Measurements from ENCODE around the gene CRTC1.
"Not testable (repeated sequence)": the region's sequence is repeated elsewhere in the genome, so short reads cannot be mapped to it uniquely, and the experiment has no call there.

Gene CRTC1

GRCh38 chr19:18729933-18730530, 46.6 kb downstream of the CRTC1 start:
- no peak for DNase-seq

DNA sequence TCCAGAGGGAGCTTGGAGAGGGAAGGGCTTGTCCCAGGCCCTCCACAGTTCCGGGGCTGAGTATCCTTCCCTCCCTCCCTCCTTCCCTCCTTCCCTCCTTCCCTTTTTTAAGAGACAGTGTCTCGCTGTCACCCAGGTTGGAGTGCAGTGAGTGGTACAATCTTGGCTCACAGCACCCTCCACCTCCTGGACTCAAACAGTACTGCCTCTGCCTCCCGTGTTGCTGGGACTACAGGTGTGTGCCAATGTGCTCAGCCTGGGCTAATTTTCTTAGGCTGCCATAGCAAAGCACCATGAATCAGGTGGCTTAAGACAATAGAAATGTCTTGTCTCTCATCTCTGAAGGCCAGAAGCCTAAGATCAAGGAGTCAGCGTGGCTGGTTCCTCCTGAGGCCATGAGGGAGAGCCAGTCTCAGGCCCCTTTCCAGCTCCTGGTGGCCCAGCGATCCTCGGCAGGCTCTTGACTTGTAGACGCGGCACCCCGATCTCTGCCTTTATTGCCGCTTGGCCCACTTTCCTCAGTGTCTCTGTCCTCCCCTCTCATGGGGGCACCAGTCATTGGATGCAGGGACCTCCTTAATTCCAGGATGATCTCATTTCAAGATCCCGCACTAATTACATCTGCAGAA, 47.5 kb downstream of the CRTC1 start:
- DNase-seq: no peak

DNA sequence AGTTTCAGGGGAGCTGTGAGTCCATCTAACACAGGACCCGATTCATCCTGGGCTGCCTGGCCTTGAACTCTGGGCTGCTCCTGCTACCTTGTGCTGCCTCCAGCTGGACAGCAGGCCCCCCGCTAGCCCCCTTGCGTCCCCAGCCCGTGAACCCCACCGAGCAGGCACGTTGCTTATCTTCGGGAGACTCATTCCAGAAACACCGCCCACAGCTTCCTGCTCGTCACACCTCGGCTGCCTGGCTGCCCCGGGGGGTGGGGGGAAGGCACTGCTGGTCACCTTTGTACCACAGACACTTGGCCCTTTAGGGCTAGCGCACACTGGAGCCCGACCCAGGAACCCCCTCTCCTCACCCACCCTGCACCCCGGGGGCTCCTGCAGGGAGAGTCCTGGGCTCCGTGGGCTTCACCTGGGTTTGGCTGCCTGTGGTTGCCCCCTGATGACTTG, 48.1 kb downstream of the CRTC1 start:
- DNase-seq: no peak

GRCh38 chr19:18733196-18733647, 49.7 kb downstream of the CRTC1 start:
- no peak for DNase-seq

- DNase-seq: not testable (repeated sequence)
Observed at GRCh38 chr19:18733762-18734332, 50.4 kb downstream of the CRTC1 start.

DNA sequence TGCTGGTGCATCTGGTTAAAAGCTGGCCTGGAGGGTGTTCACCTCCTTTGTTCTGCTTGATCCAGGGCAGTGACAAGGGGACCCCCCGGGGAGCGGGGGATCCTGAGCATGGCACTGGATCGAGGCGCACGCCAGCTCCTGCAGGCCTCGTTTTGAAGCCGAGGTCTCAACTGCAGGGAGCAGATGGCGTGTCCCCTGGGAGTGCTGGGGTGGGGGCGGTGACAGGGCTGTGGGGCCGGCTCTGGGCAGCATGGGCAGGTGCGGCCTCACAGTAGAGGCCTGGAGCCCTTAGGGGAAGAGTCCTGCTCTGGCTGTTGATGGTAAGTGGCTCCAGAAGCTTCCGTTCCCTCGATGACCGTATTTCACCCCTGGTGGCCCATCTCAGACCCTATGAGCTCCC, 51.8 kb downstream of the CRTC1 start:
- no peak for DNase-seq

- DNase-seq: peak in 6 of 14 donors; percentile 13 to 63 (median 25)
Observed at GRCh38 chr19:18735752-18736151, 52.3 kb downstream of the CRTC1 start.

GRCh38 chr19:18736415-18737336, 53.2 kb downstream of the CRTC1 start:
- peak in 2 of 14 donors; percentile 22 to 73 for DNase-seq

GRCh38 chr19:18737337-18737953, 54.0 kb downstream of the CRTC1 start:
- DNase-seq: no peak

GRCh38 chr19:18737954-18738351, 54.5 kb downstream of the CRTC1 start:
- no peak for DNase-seq

DNA sequence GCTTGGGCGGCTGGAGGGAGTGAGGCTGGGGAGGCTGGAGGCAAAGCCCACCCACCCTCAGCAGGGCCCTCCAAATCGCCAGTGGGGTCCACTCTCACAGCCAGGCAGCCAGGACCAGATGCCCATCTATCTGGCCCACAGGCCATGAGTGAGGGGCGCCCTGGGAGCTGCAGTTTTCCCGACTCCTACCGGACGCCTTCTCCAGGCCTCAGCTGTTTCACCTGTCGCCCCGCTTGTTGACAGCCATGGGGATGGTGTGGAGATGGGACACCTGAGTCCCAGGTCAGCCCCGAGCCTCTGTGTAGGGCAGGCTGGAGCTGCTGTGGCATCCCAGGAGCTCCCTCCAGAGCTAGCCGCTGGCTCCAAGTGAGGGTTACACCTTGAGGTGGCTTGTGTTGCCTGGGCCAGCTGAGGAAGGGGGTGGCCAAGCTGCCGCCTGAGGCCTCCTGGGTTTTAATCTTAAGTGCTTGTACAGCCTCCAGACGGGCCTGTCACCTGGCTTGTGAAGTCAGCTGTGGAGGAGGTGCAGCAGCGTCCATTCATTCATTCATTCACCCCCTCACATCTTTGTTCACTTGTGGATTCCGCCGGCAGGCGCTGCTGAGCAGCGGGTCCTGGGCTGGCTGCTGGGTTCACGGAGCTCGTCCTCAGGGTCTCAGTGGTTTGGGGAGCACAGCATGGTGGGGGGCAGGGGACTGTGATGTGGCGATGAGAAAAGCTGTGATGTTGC, 55.6 kb downstream of the CRTC1 start:
- no peak for DNase-seq

GRCh38 chr19:18741124-18742121, 57.9 kb downstream of the CRTC1 start:
- DNase-seq: peak in 3 of 14 donors; percentile 4 to 17 (median 9)

- no peak for DNase-seq
Observed at GRCh38 chr19:18742324-18742723, 58.8 kb downstream of the CRTC1 start.

DNA sequence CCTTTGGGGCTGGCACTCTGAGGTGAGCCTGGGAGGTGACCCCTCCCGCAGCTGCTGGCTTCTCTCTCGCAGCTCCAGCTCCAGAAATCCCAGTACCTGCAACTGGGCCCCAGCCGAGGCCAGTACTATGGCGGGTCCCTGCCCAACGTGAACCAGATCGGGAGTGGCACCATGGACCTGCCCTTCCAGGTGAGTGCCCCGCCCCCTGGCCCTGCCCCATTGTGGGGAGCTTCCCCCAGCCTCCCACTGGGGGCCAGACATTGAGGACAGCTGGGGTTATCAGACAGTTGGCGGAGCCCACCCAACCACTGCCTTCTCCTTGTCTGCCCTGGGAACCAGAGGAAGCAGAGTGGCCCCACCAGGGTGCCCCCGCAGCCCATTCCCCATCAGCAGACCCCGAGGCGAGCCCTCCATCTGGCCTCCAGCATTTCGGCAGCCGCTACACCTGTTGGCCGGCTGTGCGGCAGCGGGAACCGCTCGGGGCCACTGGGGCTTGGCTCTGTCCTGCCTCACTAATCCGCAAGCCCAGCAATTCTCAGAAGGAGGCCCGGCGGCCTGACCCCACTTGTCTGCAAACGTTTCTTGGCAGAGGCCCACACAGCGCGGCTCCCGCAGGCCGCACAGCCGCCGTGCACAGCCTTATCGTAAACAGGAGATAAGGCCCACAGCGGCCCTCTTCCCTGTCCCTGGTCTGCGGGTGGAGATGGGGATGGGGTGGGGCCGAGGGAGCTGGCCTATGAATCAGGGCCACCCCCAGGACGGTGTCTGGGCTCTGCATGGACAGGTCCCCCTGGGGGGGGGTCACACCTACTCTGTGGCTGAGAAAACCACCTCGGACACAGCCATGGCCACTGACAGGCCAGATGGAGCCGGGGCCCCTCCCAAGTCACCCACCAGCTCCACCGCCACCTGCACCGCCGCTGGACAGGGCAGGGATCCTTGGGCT, 59.6 kb downstream of the CRTC1 start:
- no peak for DNase-seq

- DNase-seq: no peak
Observed at GRCh38 chr19:18743784-18744418, 60.4 kb downstream of the CRTC1 start.

DNA sequence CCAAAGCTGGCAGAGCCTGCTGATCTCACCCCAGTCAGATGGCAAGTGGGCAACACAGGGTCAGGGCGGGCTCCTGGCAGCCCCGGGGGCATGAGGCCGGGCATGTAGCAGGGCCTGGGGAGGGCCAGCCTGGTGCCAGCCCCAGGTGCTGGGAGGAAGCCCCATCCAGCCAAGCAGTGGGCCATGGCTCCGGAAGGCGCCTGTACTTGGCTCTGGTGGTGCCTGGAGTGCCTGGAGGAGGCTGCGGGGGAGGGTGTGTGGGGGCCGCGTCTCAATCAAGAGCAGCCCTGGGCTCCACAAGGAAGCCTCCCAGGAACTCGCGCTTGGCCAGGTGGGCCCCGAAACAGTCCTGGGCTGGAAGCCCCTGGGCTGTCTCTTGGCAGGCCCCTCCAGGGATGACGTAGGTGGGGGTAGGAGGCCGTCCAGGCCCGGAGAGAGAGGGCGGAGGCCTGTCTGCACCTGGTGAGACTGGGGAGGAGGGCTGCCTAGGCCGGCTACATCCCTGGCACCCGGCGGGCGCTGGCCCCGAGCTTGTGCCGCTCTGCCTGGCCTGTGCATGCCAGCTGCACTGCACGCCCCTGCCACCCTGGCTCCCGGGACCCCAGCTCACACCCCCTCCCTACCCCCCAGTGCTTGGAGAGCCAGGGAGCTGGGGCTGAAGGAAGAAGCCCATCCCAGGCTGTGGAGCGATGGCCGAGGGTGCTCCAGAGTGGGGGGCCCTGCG, 61.7 kb downstream of the CRTC1 start:
- peak in 5 of 14 donors; percentile 6 to 99 (median 29) for DNase-seq

DNA sequence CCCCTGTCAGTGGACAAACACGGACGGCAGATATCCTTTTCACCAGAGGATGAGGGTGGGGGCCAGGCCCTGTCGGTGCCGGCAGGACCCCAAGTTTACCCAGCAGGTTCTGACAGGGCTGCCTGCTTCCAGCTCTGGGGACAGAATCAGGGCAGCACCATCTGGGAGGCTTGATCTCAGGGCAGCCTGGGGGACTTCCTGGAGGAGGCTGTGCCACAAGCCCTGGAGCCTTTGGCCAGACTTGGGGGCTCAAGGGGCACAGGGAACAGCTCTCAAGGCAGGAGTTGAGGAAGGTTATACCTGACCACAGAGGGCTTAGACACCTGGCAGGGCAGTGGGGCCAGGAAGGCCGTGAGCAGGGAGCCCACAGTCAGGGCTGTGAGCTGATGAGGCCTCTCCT, 62.5 kb downstream of the CRTC1 start:
- DNase-seq: no peak
